Measurements from ENCODE around the gene SFSWAP. TPM values are rescaled to one million over a fixed set of nuclear protein-coding genes. Genes with fewer than 3 reads are reported as not detected.

Gene SFSWAP
- total RNA-seq, 1 experiment from 2014 or later: 50.4 TPM

- Histone ChIP-seq H4K20me1 (ENCODE audit: insufficient read depth) (no peaks in the 10 kb centered on the region), H3K27ac (ENCODE audit: low read depth, low read length) (no peak overlapping the region), H3K36me3 (ENCODE audit: control insufficient read depth in 1 of 2, insufficient read depth in 2 of 2, low read length in 2 of 2) (peaks cover 9 to 17% of the 10 kb centered on the region in 2 experiments; a peak in 3 of 4 replicates), H2AFZ (ENCODE audit: low read depth, low read length, poor library complexity, severe bottlenecking) (no peak overlapping the region), H3K9ac (ENCODE audit: low read length) (no peak overlapping the region), H3K27me3 (ENCODE audit: insufficient read depth, low read length) (no peaks in the 10 kb centered on the region), H3K4me1 (ENCODE audit: control insufficient read depth in 1 of 2, insufficient read depth in 2 of 2, low read length in 2 of 2) (peaks cover 5 to 8% of the 10 kb centered on the region in 2 experiments; a peak in 3 of 4 replicates), H3K9me2 (ENCODE audit: insufficient read depth) (no peaks in the 10 kb centered on the region), H3K4me2 (ENCODE audit: low read length) (no peak overlapping the region), H3K79me2 (ENCODE audit: insufficient read depth, low read length) (no peaks in the 10 kb centered on the region), H3K9me3 (ENCODE audit: control insufficient read depth in 1 of 2, insufficient read depth in 1 of 2, low read depth in 1 of 2, low read length in 2 of 2) (no peaks in the 10 kb centered on the region), H3K4me3 (replicated peaks in 1 of 2; ENCODE audit: low read depth in 1 of 2, low read length in 2 of 2) (no peak overlapping the region)
- intact Hi-C loops (cut with micrococcal nuclease): no loop called here
- ChIA-PET POLR2A (no interaction called here), RAD21 (ENCODE audit: low non-redundant PET in 1 of 2, low total read pairs in 2 of 2, uncharacterized antibody in 2 of 2, unreplicated experiment in 2 of 2) (no interaction called here), CTCF (no interaction called here)
- no peak for DNase-seq (ENCODE audit: low read depth, low spot score)
- ATAC-seq: no peak
- no TSS peak for BruUV-seq (replicated peaks)
- TF ChIP-seq CBX3 (IDR thresholded peaks at IDR 0.05; ENCODE audit: low read depth) (no peak), EZH2 (IDR thresholded peaks at IDR 0.05) (no peak), ELF1 (IDR thresholded peaks at IDR 0.05; ENCODE audit: borderline replicate concordance, low read depth) (no peak), JUND (IDR thresholded peaks at IDR 0.05) (no peak), CEBPB (IDR thresholded peaks at IDR 0.05; ENCODE audit: low read depth) (no peak), TCF7L2 (IDR thresholded peaks at IDR 0.05; ENCODE audit: borderline replicate concordance, extremely low read depth, insufficient read depth, insufficient read length) (no peak)
- TF ChIP-seq, protein P1, sequence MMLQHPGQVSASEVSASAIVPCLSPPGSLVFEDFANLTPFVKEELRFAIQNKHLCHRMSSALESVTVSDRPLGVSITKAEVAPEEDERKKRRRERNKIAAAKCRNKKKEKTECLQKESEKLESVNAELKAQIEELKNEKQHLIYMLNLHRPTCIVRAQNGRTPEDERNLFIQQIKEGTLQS (IDR thresholded peaks at IDR 0.05): no peak
- TF ChIP-seq, protein P2, sequence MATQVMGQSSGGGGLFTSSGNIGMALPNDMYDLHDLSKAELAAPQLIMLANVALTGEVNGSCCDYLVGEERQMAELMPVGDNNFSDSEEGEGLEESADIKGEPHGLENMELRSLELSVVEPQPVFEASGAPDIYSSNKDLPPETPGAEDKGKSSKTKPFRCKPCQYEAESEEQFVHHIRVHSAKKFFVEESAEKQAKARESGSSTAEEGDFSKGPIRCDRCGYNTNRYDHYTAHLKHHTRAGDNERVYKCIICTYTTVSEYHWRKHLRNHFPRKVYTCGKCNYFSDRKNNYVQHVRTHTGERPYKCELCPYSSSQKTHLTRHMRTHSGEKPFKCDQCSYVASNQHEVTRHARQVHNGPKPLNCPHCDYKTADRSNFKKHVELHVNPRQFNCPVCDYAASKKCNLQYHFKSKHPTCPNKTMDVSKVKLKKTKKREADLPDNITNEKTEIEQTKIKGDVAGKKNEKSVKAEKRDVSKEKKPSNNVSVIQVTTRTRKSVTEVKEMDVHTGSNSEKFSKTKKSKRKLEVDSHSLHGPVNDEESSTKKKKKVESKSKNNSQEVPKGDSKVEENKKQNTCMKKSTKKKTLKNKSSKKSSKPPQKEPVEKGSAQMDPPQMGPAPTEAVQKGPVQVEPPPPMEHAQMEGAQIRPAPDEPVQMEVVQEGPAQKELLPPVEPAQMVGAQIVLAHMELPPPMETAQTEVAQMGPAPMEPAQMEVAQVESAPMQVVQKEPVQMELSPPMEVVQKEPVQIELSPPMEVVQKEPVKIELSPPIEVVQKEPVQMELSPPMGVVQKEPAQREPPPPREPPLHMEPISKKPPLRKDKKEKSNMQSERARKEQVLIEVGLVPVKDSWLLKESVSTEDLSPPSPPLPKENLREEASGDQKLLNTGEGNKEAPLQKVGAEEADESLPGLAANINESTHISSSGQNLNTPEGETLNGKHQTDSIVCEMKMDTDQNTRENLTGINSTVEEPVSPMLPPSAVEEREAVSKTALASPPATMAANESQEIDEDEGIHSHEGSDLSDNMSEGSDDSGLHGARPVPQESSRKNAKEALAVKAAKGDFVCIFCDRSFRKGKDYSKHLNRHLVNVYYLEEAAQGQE (IDR thresholded peaks at IDR 0.05; ENCODE audit: low read depth): no peak
Observed at GRCh38 chr12:131800594-131801135, 89.8 kb downstream of the SFSWAP start.
